ENCODE results near the gene BICDL2. TPM values are rescaled to one million over a fixed set of nuclear protein-coding genes. Genes with fewer than 3 reads are reported as not detected.
A peak's percentile ranks its signal among the peaks of the same experiment; 100 is the strongest.

BICDL2 gene
- total and polyA plus RNA-seq, 2 of the 8 experiments (the other 6 are each of a cell fraction or from before 2014, with no cell fraction given), result 7.3 to 15.9 TPM

DNA sequence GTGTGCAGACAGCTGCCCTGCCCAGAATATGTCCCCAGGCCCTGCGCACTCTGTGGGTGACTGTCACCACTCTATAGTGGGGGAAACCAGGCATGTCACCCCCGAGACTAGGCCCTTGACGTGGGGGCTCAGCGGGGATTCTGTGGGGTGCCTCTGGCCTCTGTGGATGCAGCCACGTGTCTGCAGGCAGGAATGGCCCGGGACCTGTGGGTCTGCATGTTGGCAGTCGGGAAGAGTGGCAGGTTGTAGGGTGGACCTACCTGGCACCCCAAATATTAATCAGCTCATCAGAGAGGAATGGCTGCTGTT is 29.6 kb upstream of the BICDL2 start:
- no peak overlapping the region for H2BK20ac ChIP-seq (ENCODE audit: low read length)
- H3K23me2 ChIP-seq (ENCODE audit: low read depth, low read length), result no peaks in the 10 kb centered on the region
- H4K8ac ChIP-seq (ENCODE audit: extremely low read depth, insufficient read depth, low read length), result no peak overlapping the region
- H2BK120ac ChIP-seq (replicated peaks; ENCODE audit: low read depth, low read length), result no peak overlapping the region
- no peaks in the 10 kb centered on the region for H3K9me3 ChIP-seq (ENCODE audit: insufficient read depth in 2 of 2, low read depth in 1 of 2, low read length in 1 of 2)
- CTCF ChIA-PET (ENCODE audit: partially characterized antibody), result interaction anchor here (1.0 to 2.7 kb wide), 5 partner anchors 9 to 63 kb away, joined by 3 to 12 read pairs (median 5); no protein-coding TSS in a partner anchor
- H3K56ac ChIP-seq (replicated peaks; ENCODE audit: insufficient read length, low read depth, low read length), result no peak overlapping the region
- H3K4me2 ChIP-seq (ENCODE audit: insufficient read depth in 1 of 2, low read depth in 2 of 2, low read length in 2 of 2), result no peak overlapping the region
- no peak overlapping the region for H3K9ac ChIP-seq (replicated peaks in 1 of 4; ENCODE audit: extremely low read depth in 1 of 4, low read depth in 3 of 4, low read length in 3 of 4)
- no peak overlapping the region for H3K23ac ChIP-seq (ENCODE audit: insufficient read length)
- H3K36me3 ChIP-seq (ENCODE audit: control insufficient read depth in 2 of 4, insufficient read depth in 4 of 4, low read length in 3 of 4), result no peaks in the 10 kb centered on the region
- peak overlapping the region; percentile 23; the same call in 1 of the 2 replicates for H3K27ac ChIP-seq (ENCODE audit: low read depth, low read length)
- no peaks in the 10 kb centered on the region for H4K20me1 ChIP-seq (replicated peaks in 1 of 2; ENCODE audit: control insufficient read depth in 1 of 2, insufficient read depth in 2 of 2, low read length in 2 of 2)
- 84% methylated on average over 7 of the region's 7 CpGs; no CpG with 5 or more reads in 1 of the 2 experiments for WGBS, 2 experiments (ENCODE audit: extremely low coverage in 1 of 2, insufficient coverage in 1 of 2, insufficient read length in 1 of 2, insufficient replicate concordance in 2 of 2, low coverage in 1 of 2, low lambda C conversion rate in 2 of 2, missing lambda C conversion rate in 1 of 2)
- H3K79me1 ChIP-seq (ENCODE audit: low read depth, low read length), result no peaks in the 10 kb centered on the region
- no peak overlapping the region for H3K14ac ChIP-seq (ENCODE audit: insufficient read length)
- H3K79me2 ChIP-seq (ENCODE audit: control insufficient read depth in 1 of 2, insufficient read depth in 2 of 2, low read length in 2 of 2), result no peaks in the 10 kb centered on the region
- no peak overlapping the region for H2AFZ ChIP-seq (ENCODE audit: low read length)
- no peak overlapping the region for H3K4ac ChIP-seq (replicated peaks; ENCODE audit: insufficient read length, low read depth, low read length)
- H3K18ac ChIP-seq (ENCODE audit: extremely low read depth, low read length), result no peak overlapping the region
- no peak overlapping the region for H4K91ac ChIP-seq (replicated peaks; ENCODE audit: insufficient read length, low read length)
- H4K5ac ChIP-seq (ENCODE audit: insufficient read length, low read depth, low read length), result no peak overlapping the region
- peak overlapping the region; percentile 44; the same call in 1 of the 2 replicates for H2BK5ac ChIP-seq (ENCODE audit: low read depth, low read length)
- no peaks in the 10 kb centered on the region for H3K27me3 ChIP-seq (replicated peaks in 1 of 4; ENCODE audit: control insufficient read depth in 3 of 4, extremely low read depth in 1 of 4, insufficient read depth in 3 of 4, low read length in 3 of 4)
- no peak overlapping the region for H2AK5ac ChIP-seq (ENCODE audit: low read depth, low read length)
- TF ChIP-seq, protein P1, sequence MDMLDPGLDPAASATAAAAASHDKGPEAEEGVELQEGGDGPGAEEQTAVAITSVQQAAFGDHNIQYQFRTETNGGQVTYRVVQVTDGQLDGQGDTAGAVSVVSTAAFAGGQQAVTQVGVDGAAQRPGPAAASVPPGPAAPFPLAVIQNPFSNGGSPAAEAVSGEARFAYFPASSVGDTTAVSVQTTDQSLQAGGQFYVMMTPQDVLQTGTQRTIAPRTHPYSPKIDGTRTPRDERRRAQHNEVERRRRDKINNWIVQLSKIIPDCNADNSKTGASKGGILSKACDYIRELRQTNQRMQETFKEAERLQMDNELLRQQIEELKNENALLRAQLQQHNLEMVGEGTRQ (IDR thresholded peaks at IDR 0.05; ENCODE audit: low read length), result no peak
- H2BK12ac ChIP-seq (ENCODE audit: low read depth, low read length), result 0 out of 2 replicates have a peak overlapping the region, but pooled peaks have one; percentile 94
- POLR2A ChIA-PET (ENCODE audit: partially characterized antibody), result interaction anchor here (1.1 to 12.7 kb wide), 8 partner anchors 9 to 81 kb away, joined by 3 to 140 read pairs (median 4); partner anchors contain the start of genes CLDN9, ZNF205 and ZSCAN10
- H3K4me1 ChIP-seq (replicated peaks in 1 of 4; ENCODE audit: control insufficient read depth in 3 of 4, insufficient read depth in 4 of 4, low read length in 3 of 4), result peaks cover 0 to 4% (median 1%) of the 10 kb centered on the region in 4 experiments; a peak in 2 of 7 replicates
- no peak overlapping the region for H3K4me3 ChIP-seq (ENCODE audit: extremely low read depth in 1 of 4, insufficient read depth in 2 of 4, low read depth in 3 of 4, low read length in 4 of 4)
- no peak for FAIRE-seq
- no peak overlapping the region for H2BK15ac ChIP-seq (ENCODE audit: low read length)
- no peak for DNase-seq (ENCODE audit: low read depth in 1 of 2, low spot score in 2 of 2)

Measured in H1 (cell line).